ENCODE data around the gene AP2A1. TPM values are rescaled to one million over a fixed set of nuclear protein-coding genes. Genes with fewer than 3 reads are reported as not detected.

The AP2A1 gene
- total RNA-seq, 1 experiment from 2014 or later = 107 TPM

- no peaks in the 10 kb centered on the region for H3K9me3 Mint-ChIP-seq (ENCODE audit: unreplicated experiment)
- intact Hi-C loops (cut with micrococcal nuclease; ENCODE audit: unreplicated experiment) = no loop called here
- Histone ChIP-seq H3K4me1 (peaks cover 5% of the 10 kb centered on the region; the same call in 1 of the 2 replicates), H3K36me3 (ENCODE audit: control insufficient read depth, insufficient read depth, low read length) (no peaks in the 10 kb centered on the region), H3K4me3 (ENCODE audit: low read depth, low read length) (no peak overlapping the region), H3K9me3 (no peaks in the 10 kb centered on the region), H3K27me3 (replicated peaks; ENCODE audit: control insufficient read depth, insufficient read depth, low read length) (no peaks in the 10 kb centered on the region)
- peaks cover 34% of the 10 kb centered on the region for H3K36me3 Mint-ChIP-seq (ENCODE audit: insufficient read depth, unreplicated experiment)
- POLR2A ChIA-PET = interaction anchor here (1.0 kb wide), 1 partner anchor 49 kb away, joined by 3 read pairs; no protein-coding TSS in a partner anchor
- BruUV-seq (replicated peaks) = no TSS peak
- no peak for TF ChIP-seq CTCF (IDR thresholded peaks at IDR 0.05; ENCODE audit: insufficient read depth in 1 of 2, low read depth in 1 of 2, low read length in 1 of 2, severe bottlenecking in 1 of 2, unreplicated experiment in 1 of 2)
- no peak overlapping the region for H3K27ac Mint-ChIP-seq (ENCODE audit: unreplicated experiment)
- H3K4me3 Mint-ChIP-seq (ENCODE audit: unreplicated experiment) = peak overlapping the region; percentile 44
- DNase-seq = no peak
- H3K27me3 Mint-ChIP-seq (ENCODE audit: insufficient read depth, unreplicated experiment) = no peaks in the 10 kb centered on the region
- H3K4me1 Mint-ChIP-seq (ENCODE audit: low read depth, unreplicated experiment) = peaks cover 2% of the 10 kb centered on the region
- CTCF ChIA-PET = no interaction called here
These were observed 47.2 kb downstream of the AP2A1 start for GRCh38 chr19:49814010-49814409.

- H3K27me3 Mint-ChIP-seq (ENCODE audit: insufficient read depth, unreplicated experiment) = no peaks in the 10 kb centered on the region
- no peaks in the 10 kb centered on the region for H3K9me3 Mint-ChIP-seq (ENCODE audit: unreplicated experiment)
- Histone ChIP-seq H3K27me3 (replicated peaks; ENCODE audit: control insufficient read depth, insufficient read depth, low read length) (no peaks in the 10 kb centered on the region), H3K36me3 (ENCODE audit: control insufficient read depth, insufficient read depth, low read length) (peaks cover 4% of the 10 kb centered on the region; the same call in 1 of the 2 replicates), H3K4me1 (no peaks in the 10 kb centered on the region; the same call in 1 of the 2 replicates), H3K9me3 (no peaks in the 10 kb centered on the region), H3K4me3 (ENCODE audit: low read depth, low read length) (no peak overlapping the region)
- POLR2A ChIA-PET = no interaction called here
- CTCF ChIA-PET = no interaction called here
- intact Hi-C loops (cut with micrococcal nuclease; ENCODE audit: unreplicated experiment) = loop anchor here (5.0 kb wide), 1 partner anchor 36 kb away; the partner anchor contains the start of gene PTOV1
- BruUV-seq (replicated peaks) = no TSS peak
- peaks cover 39% of the 10 kb centered on the region for H3K36me3 Mint-ChIP-seq (ENCODE audit: insufficient read depth, unreplicated experiment)
- H3K4me1 Mint-ChIP-seq (ENCODE audit: low read depth, unreplicated experiment) = peaks cover 7% of the 10 kb centered on the region
- DNase-seq = no peak
- H3K27ac Mint-ChIP-seq (ENCODE audit: unreplicated experiment) = peak overlapping the region; percentile 96
- TF ChIP-seq CTCF (IDR thresholded peaks at IDR 0.05; ENCODE audit: insufficient read depth in 1 of 2, low read depth in 1 of 2, low read length in 1 of 2, severe bottlenecking in 1 of 2, unreplicated experiment in 1 of 2) = no peak
- peak overlapping the region; percentile 85 for H3K4me3 Mint-ChIP-seq (ENCODE audit: unreplicated experiment)
These were observed 49.8 kb downstream of the AP2A1 start for GRCh38 chr19:49816590-49816989.

GRCh38 chr19:49817964-49818648 is 51.3 kb downstream of the AP2A1 start, which contains the start of gene MED25:
TSS of gene MED25 (plus strand) at chr19:49818289. CDS start at chr19:49818342, 53 bp downstream.
- H3K9me3 ChIP-seq = no peaks in the 10 kb centered on the region
- ChIA-PET POLR2A (interaction anchor here (0.6 to 0.9 kb wide), 5 partner anchors 17 to 485 kb away, joined by 3 to 10 read pairs (median 4); partner anchors contain the start of genes AP2A1, PTOV1 and RRAS), CTCF (interaction anchor here (0.8 to 1.1 kb wide), 2 partner anchors 72 to 86 kb away, joined by 3 read pairs; no protein-coding TSS in a partner anchor)
- Mint-ChIP-seq H3K36me3 (ENCODE audit: insufficient read depth, unreplicated experiment) (peaks cover 39% of the 10 kb centered on the region), H3K4me3 (ENCODE audit: unreplicated experiment) (peak within 1 kb of the TSS; percentile 85), H3K27me3 (ENCODE audit: insufficient read depth, unreplicated experiment) (no peaks in the 10 kb centered on the region), H3K27ac (ENCODE audit: unreplicated experiment) (peak within 1 kb of the TSS; percentile 96), H3K9me3 (ENCODE audit: unreplicated experiment) (no peaks in the 10 kb centered on the region), H3K4me1 (ENCODE audit: low read depth, unreplicated experiment) (peaks cover 7% of the 10 kb centered on the region)
- peak; percentile 2 to 48 for TF ChIP-seq CTCF (IDR thresholded peaks at IDR 0.05; ENCODE audit: insufficient read depth in 1 of 2, low read depth in 1 of 2, low read length in 1 of 2, severe bottlenecking in 1 of 2, unreplicated experiment in 1 of 2)
- peak; percentile 87 to 93 for DNase-seq
- H3K27me3 ChIP-seq (replicated peaks; ENCODE audit: control insufficient read depth, insufficient read depth, low read length) = no peaks in the 10 kb centered on the region
- intact Hi-C loops (cut with micrococcal nuclease; ENCODE audit: unreplicated experiment) = loop anchor here (5.0 kb wide), 1 partner anchor 34 kb away; the partner anchor contains the start of gene PTOV1
- H3K36me3 ChIP-seq (ENCODE audit: control insufficient read depth, insufficient read depth, low read length) = peaks cover 4% of the 10 kb centered on the region
- peak within 1 kb of the TSS; percentile 100 for H3K4me3 ChIP-seq (ENCODE audit: low read depth, low read length)
- H3K4me1 ChIP-seq = no peaks in the 10 kb centered on the region; the same call in 1 of the 2 replicates
- no TSS peak for BruUV-seq (replicated peaks)
